HepG2 (cell line): Measurements from ENCODE around the gene MYD88. TPM values are rescaled to one million over a fixed set of nuclear protein-coding genes. Genes with fewer than 3 reads are reported as not detected.

Source experiments
- ATAC-seq: fragments of 200-7000 bp; cut with Tn5 transposase; 3 replicates; pipeline ENCODE4 v1.9.1; 2020; ENCODE audit warnings: mild to moderate bottlenecking, moderate library complexity
- BruUV-seq: library from RNA; stranded (reverse); fragments of 400-500 nt; replicated peaks from 2 replicates; lab custom pipeline; 2021; lab: Mats Ljungman, UMichigan
- CTCF ChIA-PET: fragments of 300-600 bp; formaldehyde crosslinking; extraction: SDS; loops from one replicate; lab custom pipeline; 2021; ENCODE audit warnings: low total read pairs, inconsistent platforms, low intra/inter-chr PET ratio; lab: Yijun Ruan, JAX
- POLR2A ChIA-PET: fragments of 350-600 bp; sonication (Branson Sonifier 250); formaldehyde crosslinking; loops from one replicate; lab custom pipeline; 2020; ENCODE audit warnings: antibody characterized with exemption, inconsistent platforms; lab: Yijun Ruan, JAX
- DNase-seq: peaks from one replicate; pipeline ENCODE4 v3.0.0-alpha.2; 2015; ENCODE audit warnings: low spot score
- FAIRE-seq: peaks from 3 replicates; lab custom pipeline; 2011; peaks lifted over from hg19 to GRCh38; lab: Jason Lieb, UNC
- H2AFZ ChIP-seq: one replicate; pipeline ENCODE4 v1.6.1; 2011; ENCODE audit warnings: low read length, inconsistent platforms
- H3K27ac ChIP-seq: fragments of 300-600 bp; 3 replicates; pipeline ENCODE4 v1.8.0; 2011; ENCODE audit warnings: mixed run types, mild to moderate bottlenecking, mixed read lengths, low read length, inconsistent platforms; ENCODE audit not compliant: insufficient read depth; ENCODE audit errors: extremely low read length
- H3K27me3 ChIP-seq, 2 experiments: fragments of 200-600 bp in 1 of 2; 2 replicates in 1 of 2; 3 replicates in 1 of 2; pipeline versions ENCODE4 v1.6.0 to v1.8.0; 2011; ENCODE audit warnings: low read length in 2 of 2, mild to moderate bottlenecking in 2 of 2, moderate library complexity in 2 of 2, inconsistent platforms in 1 of 2; ENCODE audit not compliant: insufficient read depth in 2 of 2, control insufficient read depth in 1 of 2
- H3K36me3 ChIP-seq, 2 experiments: fragments of 200-600 bp in 1 of 2; replicated peaks in 1 of 2; 2 replicates in 1 of 2; 3 replicates in 1 of 2; pipeline versions ENCODE4 v1.5.1 to v1.8.0; 2011; ENCODE audit warnings: low read length in 2 of 2, inconsistent platforms in 1 of 2; ENCODE audit not compliant: insufficient read depth in 2 of 2, control insufficient read depth in 1 of 2
- H3K4me1 ChIP-seq: 2 replicates; pipeline ENCODE4 v1.5.1; 2012; ENCODE audit warnings: low read length, inconsistent platforms; ENCODE audit not compliant: insufficient read depth
- H3K4me2 ChIP-seq: 2 replicates; pipeline ENCODE4 v1.6.0; 2011; ENCODE audit warnings: low read depth, low read length, inconsistent platforms
- H3K4me3 ChIP-seq, 3 experiments: fragments of 200-600 bp in 1 of 3; sonication (generic), shearing (Covaris generic) in 1 of 3; replicated peaks in 1 of 3; 2 replicates each; pipeline ENCODE4 v1.5.1; 2011 to 2016; ENCODE audit warnings: low read length in 3 of 3, inconsistent platforms in 2 of 3, low read depth in 2 of 3, mild to moderate bottlenecking in 2 of 3, control low read depth in 1 of 3, mixed read lengths in 1 of 3; ENCODE audit not compliant: insufficient read depth in 1 of 3
- H3K79me2 ChIP-seq: one replicate; pipeline ENCODE4 v1.6.1; 2011; ENCODE audit warnings: low read length, inconsistent platforms; ENCODE audit not compliant: insufficient read depth
- H3K9ac ChIP-seq: 2 replicates; pipeline ENCODE4 v1.6.0; 2011; ENCODE audit warnings: mild to moderate bottlenecking, low read depth, low read length, inconsistent platforms; ENCODE audit not compliant: insufficient read depth
- H3K9me3 ChIP-seq: 2 replicates; pipeline ENCODE4 v1.5.1; 2012; ENCODE audit warnings: mild to moderate bottlenecking, low read length
- H4K20me1 ChIP-seq: 2 replicates; pipeline ENCODE4 v1.6.0; 2011; ENCODE audit warnings: inconsistent platforms, mild to moderate bottlenecking, low read length, moderate library complexity; ENCODE audit not compliant: insufficient read depth
- CEBPB ChIP-seq: IDR thresholded peaks from 2 replicates; pipeline ENCODE4 v1.6.1; 2011; ENCODE audit warnings: low read depth, low read length, improper control_type of control experiment, borderline replicate concordance
- JUN ChIP-seq: sonication (generic); formaldehyde crosslinking; IDR thresholded peaks from 2 replicates; pipeline ENCODE4 v1.4.0; 2020; ENCODE audit warnings: mild to moderate bottlenecking, missing genetic modification reagents
- MEIS1 ChIP-seq: sonication (generic); formaldehyde crosslinking; IDR thresholded peaks from 2 replicates; pipeline ENCODE4 v1.9.0; 2021; ENCODE audit warnings: mild to moderate bottlenecking, missing genetic modification reagents, moderate library complexity, borderline replicate concordance
- TEAD2 ChIP-seq: sonication (generic); formaldehyde crosslinking; IDR thresholded peaks from 2 replicates; pipeline ENCODE4 v1.9.0; 2021; ENCODE audit warnings: missing genetic modification reagents
- ZNF256 ChIP-seq: sonication (generic); formaldehyde crosslinking; conservative IDR thresholded peaks from 2 replicates; pipeline ENCODE4 v1.4.0; 2020; ENCODE audit warnings: missing genetic modification reagents
- WGBS: methylation state at CpG from one replicate; pipeline ENCODE4 v1.1.6; 2017; ENCODE audit warnings: low lambda C conversion rate; 5-methylcytosine and 5-hydroxymethylcytosine counted together
- in situ Hi-C: cut with HindIII; loops from 2 replicates; pipeline ENCODE4 v1.10.0; 2017; ENCODE audit warnings: low pct_unique_long_range_greater_than_20kb; ENCODE audit not compliant: extremely low pct_ligation_motif_present
- intact Hi-C: fragments of 100-400 bp; cut with micrococcal nuclease; formaldehyde crosslinking; loops from one replicate; pipeline ENCODE4 v1.10.0; 2022; ENCODE audit not compliant: unreplicated experiment
- polyA plus RNA-seq, 8 experiments: library from polyadenylated mRNA; depleted of rRNA in 3 of 8; stranded (reverse) in 7 of 8; unstranded in 1 of 8; fragments of >200 nt; fragmentation: Illumina TruSeq in 4 of 8; extraction: Trizol in 4 of 8; gene quantifications; 2 replicates each; pipeline versions ENCODE4 v1.2.1 to v1.2.3, GENCODE V29; 2011 to 2016; ENCODE audit warnings: low read depth in 4 of 8, missing spikeins in 1 of 8, mixed read lengths in 1 of 8; ENCODE audit not compliant: insufficient read depth in 1 of 8
- total RNA-seq, 5 experiments: library from RNA; depleted of rRNA; stranded (reverse); fragments of >200 nt; fragmentation: Illumina TruSeq; extraction: Trizol; gene quantifications; 2 replicates each; pipeline ENCODE4 v1.2.3, GENCODE V29; 2016; ENCODE audit warnings: low read depth in 1 of 5
- TF ChIP-seq, protein P1 (sequence below): sonication (generic); formaldehyde crosslinking; IDR thresholded peaks from 2 replicates; pipeline ENCODE4 v1.5.0; 2020; ENCODE audit warnings: mild to moderate bottlenecking, missing genetic modification reagents

Gene MYD88
- total and polyA plus RNA-seq, 2 of the 13 experiments (the other 11 are each of a cell fraction or from before 2014, with no cell fraction given), result 7.6 to 32.7 TPM

DNA sequence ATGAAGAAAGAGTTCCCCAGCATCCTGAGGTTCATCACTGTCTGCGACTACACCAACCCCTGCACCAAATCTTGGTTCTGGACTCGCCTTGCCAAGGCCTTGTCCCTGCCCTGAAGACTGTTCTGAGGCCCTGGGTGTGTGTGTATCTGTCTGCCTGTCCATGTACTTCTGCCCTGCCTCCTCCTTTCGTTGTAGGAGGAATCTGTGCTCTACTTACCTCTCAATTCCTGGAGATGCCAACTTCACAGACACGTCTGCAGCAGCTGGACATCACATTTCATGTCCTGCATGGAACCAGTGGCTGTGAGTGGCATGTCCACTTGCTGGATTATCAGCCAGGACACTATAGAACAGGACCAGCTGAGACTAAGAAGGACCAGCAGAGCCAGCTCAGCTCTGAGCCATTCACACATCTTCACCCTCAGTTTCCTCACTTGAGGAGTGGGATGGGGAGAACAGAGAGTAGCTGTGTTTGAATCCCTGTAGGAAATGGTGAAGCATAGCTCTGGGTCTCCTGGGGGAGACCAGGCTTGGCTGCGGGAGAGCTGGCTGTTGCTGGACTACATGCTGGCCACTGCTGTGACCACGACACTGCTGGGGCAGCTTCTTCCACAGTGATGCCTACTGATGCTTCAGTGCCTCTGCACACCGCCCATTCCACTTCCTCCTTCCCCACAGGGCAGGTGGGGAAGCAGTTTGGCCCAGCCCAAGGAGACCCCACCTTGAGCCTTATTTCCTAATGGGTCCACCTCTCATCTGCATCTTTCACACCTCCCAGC, 2.9 kb downstream of the MYD88 start:
- no peaks in the 10 kb centered on the region; a peak in 1 of 5 replicates for H3K27me3 ChIP-seq
- no peak overlapping the region for H3K27ac ChIP-seq
- no peak overlapping the region for H3K4me2 ChIP-seq
- in situ Hi-C loops (loop anchor here (25.0 kb wide), 1 partner anchor 321 kb away; the partner anchor contains the start of gene ACVR2B), intact Hi-C loops (no loop called here)
- DNase-seq (no peak), ATAC-seq (no peak), FAIRE-seq (no peak)
- no peak overlapping the region for H3K4me3 ChIP-seq
- no peak overlapping the region for H2AFZ ChIP-seq
- peaks cover 23% of the 10 kb centered on the region for H3K4me1 ChIP-seq
- peaks cover 29% of the 10 kb centered on the region for H3K79me2 ChIP-seq
- no peaks in the 10 kb centered on the region for H4K20me1 ChIP-seq
- H3K9ac ChIP-seq, result no peak overlapping the region
- H3K36me3 ChIP-seq, result peaks cover 2 to 18% of the 10 kb centered on the region in 2 experiments; a peak in 3 of 5 replicates
- TF ChIP-seq CEBPB (no peak), TEAD2 (CRISPR knock-in tag) (no peak), ZNF256 (CRISPR knock-in tag) (no peak), JUN (no peak), MEIS1 (CRISPR knock-in tag) (no peak)
- TF ChIP-seq, protein P1, sequence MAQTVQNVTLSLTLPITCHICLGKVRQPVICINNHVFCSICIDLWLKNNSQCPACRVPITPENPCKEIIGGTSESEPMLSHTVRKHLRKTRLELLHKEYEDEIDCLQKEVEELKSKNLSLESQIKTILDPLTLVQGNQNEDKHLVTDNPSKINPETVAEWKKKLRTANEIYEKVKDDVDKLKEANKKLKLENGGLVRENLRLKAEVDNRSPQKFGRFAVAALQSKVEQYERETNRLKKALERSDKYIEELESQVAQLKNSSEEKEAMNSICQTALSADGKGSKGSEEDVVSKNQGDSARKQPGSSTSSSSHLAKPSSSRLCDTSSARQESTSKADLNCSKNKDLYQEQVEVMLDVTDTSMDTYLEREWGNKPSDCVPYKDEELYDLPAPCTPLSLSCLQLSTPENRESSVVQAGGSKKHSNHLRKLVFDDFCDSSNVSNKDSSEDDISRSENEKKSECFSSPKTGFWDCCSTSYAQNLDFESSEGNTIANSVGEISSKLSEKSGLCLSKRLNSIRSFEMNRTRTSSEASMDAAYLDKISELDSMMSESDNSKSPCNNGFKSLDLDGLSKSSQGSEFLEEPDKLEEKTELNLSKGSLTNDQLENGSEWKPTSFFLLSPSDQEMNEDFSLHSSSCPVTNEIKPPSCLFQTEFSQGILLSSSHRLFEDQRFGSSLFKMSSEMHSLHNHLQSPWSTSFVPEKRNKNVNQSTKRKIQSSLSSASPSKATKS (CRISPR knock-in tag), result no peak
- no TSS peak for BruUV-seq
- CTCF ChIA-PET, result no interaction called here
- WGBS, result 90% methylated on average over 5 of the region's 7 CpGs
- POLR2A ChIA-PET, result interaction anchor here (2.1 to 7.0 kb wide), 3 partner anchors 8 to 24 kb away, joined by 9 to 179 read pairs (median 64); partner anchors contain the start of gene OXSR1
- 0 out of 2 replicates have a peak, but pooled peaks cover 3% of the 10 kb centered on the region for H3K9me3 ChIP-seq
